Adrenal gland (tissue), 12 donors: ENCODE results near the gene ZFP62. TPM values are rescaled to one million over a fixed set of nuclear protein-coding genes. Genes with fewer than 3 reads are reported as not detected.
"Not testable (repeated sequence)": the region's sequence is repeated elsewhere in the genome, so short reads cannot be mapped to it uniquely, and the experiment has no call there.

ENCODE experiments used
- DNase-seq, 7 donors: peaks; one replicate each; pipeline ENCODE4 v3.0.0-alpha.2; 2019 to 2020
- H3K27ac ChIP-seq, 5 donors: fragments of 200-600 bp; sonication (generic) in 4 of 5; 1 replicate in 3 of 5; 2 replicates in 2 of 5; pipeline versions ENCODE4 v1.5.1 to v1.8.0; 2016 to 2020; ENCODE audit warnings: mild to moderate bottlenecking in 1 of 5
- H3K27me3 ChIP-seq: fragments of 200-600 bp; 2 replicates; pipeline ENCODE4 v1.8.0; 2021
- H3K36me3 ChIP-seq, 2 donors: fragments of 200-600 bp; replicated peaks in 1 of 2; 1 replicate in 1 of 2; 2 replicates in 1 of 2; pipeline versions ENCODE4 v1.5.1 to v1.8.0; 2018 to 2022
- H3K4me1 ChIP-seq, 2 donors: fragments of 200-600 bp; replicated peaks in 1 of 2; 1 replicate in 1 of 2; 2 replicates in 1 of 2; pipeline versions ENCODE4 v1.5.1 to v1.8.0; 2018 to 2021
- H3K4me3 ChIP-seq, 4 donors: fragments of 200-600 bp; sonication (generic) in 3 of 4; one replicate each; pipeline ENCODE4 v1.5.1; 2016 to 2018
- H3K9me3 ChIP-seq, 3 donors: fragments of 200-600 bp; sonication (generic) in 1 of 3; replicated peaks in 1 of 3; 1 replicate in 2 of 3; 2 replicates in 1 of 3; pipeline versions ENCODE4 v1.5.1 to v1.8.0; 2016 to 2021
- POLR2A ChIP-seq, 2 donors: fragments of 450-650 bp; IDR thresholded peaks; one replicate each; pipeline ENCODE4 v1.6.1; 2017; ENCODE audit warnings: antibody characterized with exemption in 2 of 2, mild to moderate bottlenecking in 2 of 2, moderate library complexity in 1 of 2
- WGBS, 4 donors: extraction: QIAGEN DNeasy Blood & Tissue Kit in 2 of 4; methylation state at CpG; one replicate each; pipeline versions ENCODE4 v1.1.5 to v1.1.7; 2013 to 2017; 5-methylcytosine and 5-hydroxymethylcytosine counted together
- intact Hi-C, 2 donors: fragments of 100-400 bp; cut with DNase I; formaldehyde crosslinking; loops; one replicate each; pipeline versions ENCODE4 v1.14.1 to v1.15.0; 2022 to 2023
- polyA plus RNA-seq, 3 donors: library from polyadenylated mRNA; stranded (reverse); fragments of 200-250 nt in 2 of 3; fragments of 350-450 nt in 1 of 3; fragmentation: Illumina TruSeq in 1 of 3; extraction: RNeasy Lipid Tissue Mini Kit (QIAGEN cat#74804) in 1 of 3; gene quantifications; one replicate each; pipeline ENCODE4 v1.2.3, GENCODE V29; 2013 to 2014
- total RNA-seq, 9 donors: library from RNA; depleted of rRNA in 4 of 9; stranded (reverse); fragments of >200 nt in 4 of 9; fragments of 120-200 nt in 1 of 9; fragmentation: NEBNext Ultra II Directional in 1 of 9; extraction: Animal tissue kit (Norgen Biotek cat#: 25700) in 1 of 9; gene quantifications; one replicate each; pipeline versions ENCODE4 v1.1.0 to v1.2.4, GENCODE V29; 2013 to 2023
- TF ChIP-seq, protein P1 (sequence below), 6 experiments: fragments of 450-650 bp in 4 of 6; fragments of 200-600 bp in 2 of 6; sonication (generic) in 1 of 6; IDR thresholded peaks; 1 replicate in 5 of 6; 2 replicates in 1 of 6; pipeline versions ENCODE4 v1.5.1 to v1.8.0; 2016 to 2021; ENCODE audit warnings: antibody characterized with exemption in 6 of 6, mild to moderate bottlenecking in 2 of 6, moderate library complexity in 1 of 6
- donor health status: healthy with polysubstance abuse.
- donor health status: Bipolar disorder and iron deficiency.
- donor health status: DM: yes; HTN: yes; CAD: no.
- donor health status: DM: no; HTN: no; CAD: no.
- donor health status: DM: no; HTN: no; CAD: no.
- donor health status: DM: yes; HTN: yes; CAD: no.

ZFP62 gene
- total and polyA plus RNA-seq, 12 donors, result 8.5 to 39.7 (median 16.5) TPM

DNA sequence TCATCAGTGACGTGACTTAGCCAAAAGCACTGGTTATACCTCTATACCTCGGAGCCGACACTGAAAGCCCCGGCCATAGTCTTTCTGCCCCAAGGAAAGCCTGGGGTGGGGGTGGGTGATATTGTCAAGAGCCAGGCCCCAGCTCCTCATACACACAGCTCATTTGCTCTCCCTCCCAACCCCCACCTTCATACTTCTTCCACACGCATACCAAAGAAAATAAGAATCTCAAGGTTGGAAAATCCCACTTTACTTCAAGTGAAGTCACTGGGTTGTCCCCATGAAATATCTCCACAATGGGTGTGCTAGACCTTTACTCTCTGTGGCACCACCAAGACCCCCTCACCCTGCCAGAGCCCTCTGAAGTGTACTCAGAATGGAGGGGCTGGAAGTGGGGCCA lies 31.4 kb downstream of the ZFP62 start:
- Histone ChIP-seq H3K9me3 (no peaks in the 10 kb centered on the region), H3K27ac (peak overlapping the region; percentile 56 to 98 (median 97)), H3K4me1 (peaks cover 44 to 46% of the 10 kb centered on the region in 2 donors), H3K36me3 (peaks cover 0 to 10% of the 10 kb centered on the region in 2 donors), H3K27me3 (no peaks in the 10 kb centered on the region), H3K4me3 (peak overlapping the region in 2 of 4 donors; percentile 79 to 95)
- TF ChIP-seq, protein P1, sequence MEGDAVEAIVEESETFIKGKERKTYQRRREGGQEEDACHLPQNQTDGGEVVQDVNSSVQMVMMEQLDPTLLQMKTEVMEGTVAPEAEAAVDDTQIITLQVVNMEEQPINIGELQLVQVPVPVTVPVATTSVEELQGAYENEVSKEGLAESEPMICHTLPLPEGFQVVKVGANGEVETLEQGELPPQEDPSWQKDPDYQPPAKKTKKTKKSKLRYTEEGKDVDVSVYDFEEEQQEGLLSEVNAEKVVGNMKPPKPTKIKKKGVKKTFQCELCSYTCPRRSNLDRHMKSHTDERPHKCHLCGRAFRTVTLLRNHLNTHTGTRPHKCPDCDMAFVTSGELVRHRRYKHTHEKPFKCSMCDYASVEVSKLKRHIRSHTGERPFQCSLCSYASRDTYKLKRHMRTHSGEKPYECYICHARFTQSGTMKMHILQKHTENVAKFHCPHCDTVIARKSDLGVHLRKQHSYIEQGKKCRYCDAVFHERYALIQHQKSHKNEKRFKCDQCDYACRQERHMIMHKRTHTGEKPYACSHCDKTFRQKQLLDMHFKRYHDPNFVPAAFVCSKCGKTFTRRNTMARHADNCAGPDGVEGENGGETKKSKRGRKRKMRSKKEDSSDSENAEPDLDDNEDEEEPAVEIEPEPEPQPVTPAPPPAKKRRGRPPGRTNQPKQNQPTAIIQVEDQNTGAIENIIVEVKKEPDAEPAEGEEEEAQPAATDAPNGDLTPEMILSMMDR (IDR thresholded peaks at IDR 0.05), result no peak
- no peak for TF ChIP-seq POLR2A (IDR thresholded peaks at IDR 0.05)
- peak in 1 of 7 donors; percentile 17 for DNase-seq
- 89 to 94% (median 90%) methylated on average over 5 of the region's 5 CpGs for WGBS, 4 donors
- intact Hi-C loops, result no loop called here

DNA sequence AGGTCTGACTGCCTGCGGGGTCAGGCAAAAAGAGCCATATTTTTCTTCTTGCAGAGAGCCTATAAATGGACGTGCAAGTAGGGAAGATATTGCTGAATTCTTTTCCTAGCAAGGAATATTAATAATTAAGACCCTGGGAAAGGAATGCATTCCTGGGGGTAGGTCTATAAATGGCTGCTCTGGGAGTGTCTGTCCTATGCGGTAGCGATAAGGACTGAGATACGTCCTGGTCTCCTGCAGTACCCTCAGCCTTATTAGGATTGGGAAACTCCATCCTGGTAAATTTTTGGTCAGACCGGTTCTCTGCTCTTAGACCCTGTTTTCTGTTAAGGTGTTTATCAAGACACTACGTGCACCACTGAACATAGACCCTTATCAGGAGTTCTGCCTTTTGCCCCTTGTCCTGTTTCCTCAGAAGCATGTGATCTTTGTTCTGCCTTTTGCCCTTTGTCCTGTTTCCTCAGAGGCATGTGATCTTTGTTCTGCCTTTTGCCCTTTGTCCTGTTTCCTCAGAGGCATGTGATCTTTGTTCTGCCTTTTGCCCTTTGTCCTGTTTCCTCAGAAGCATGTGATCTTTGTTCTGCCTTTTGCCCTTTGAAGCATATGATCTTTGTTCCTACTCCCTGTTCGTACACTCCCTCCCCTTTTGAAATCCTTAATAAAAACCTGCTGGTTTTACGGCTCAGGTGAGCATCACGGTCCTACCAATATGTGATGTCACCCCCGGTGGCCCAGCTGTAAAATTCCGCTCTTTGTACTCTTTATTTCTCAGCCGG lies 32.1 kb downstream of the ZFP62 start:
- H3K27ac ChIP-seq, result peak overlapping the region; percentile 31 to 98 (median 93)
- DNase-seq, result peak in 1 of 7 donors; percentile 18

DNA sequence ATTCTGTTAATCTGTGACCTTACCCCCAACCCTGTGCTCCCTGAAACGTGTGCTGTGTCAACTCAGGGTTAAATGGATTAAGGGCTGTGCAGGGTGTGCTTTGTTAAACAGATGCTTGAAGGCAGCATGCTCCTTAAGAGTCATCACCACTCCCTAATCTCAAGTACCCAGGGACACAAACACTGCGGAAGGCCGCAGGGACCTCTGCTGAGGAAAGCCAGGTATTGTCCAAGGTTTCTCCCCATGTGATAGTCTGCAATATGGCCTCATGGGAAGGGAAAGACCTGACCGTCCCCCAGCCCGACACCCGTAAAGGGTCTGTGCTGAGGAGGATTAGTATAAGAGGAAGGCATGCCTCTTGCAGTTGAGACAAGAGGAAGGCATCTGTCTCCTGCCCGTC lies 33.7 kb downstream of the ZFP62 start:
- 79 to 89% (median 85%) methylated on average over 2 to 7 of the region's 7 CpGs for WGBS, 4 donors
- H3K27ac ChIP-seq, H3K36me3 ChIP-seq, intact Hi-C loops, H3K4me3 ChIP-seq, H3K9me3 ChIP-seq, H3K27me3 ChIP-seq: not testable (repeated sequence)
- H3K4me1 ChIP-seq, result peaks cover 46 to 48% of the 10 kb centered on the region in 2 donors
- DNase-seq, result peak in 1 of 7 donors; percentile 12

More for the DNA sequence above, 32.1 kb downstream of the ZFP62 start:
- peaks cover 52 to 54% of the 10 kb centered on the region in 2 donors for H3K4me1 ChIP-seq
- H3K27me3 ChIP-seq, H3K9me3 ChIP-seq, intact Hi-C loops, H3K4me3 ChIP-seq, H3K36me3 ChIP-seq: not testable (repeated sequence)
- WGBS, 4 donors, result 80 to 91% (median 86%) methylated on average over 12 to 13 of the region's 13 CpGs

DNA sequence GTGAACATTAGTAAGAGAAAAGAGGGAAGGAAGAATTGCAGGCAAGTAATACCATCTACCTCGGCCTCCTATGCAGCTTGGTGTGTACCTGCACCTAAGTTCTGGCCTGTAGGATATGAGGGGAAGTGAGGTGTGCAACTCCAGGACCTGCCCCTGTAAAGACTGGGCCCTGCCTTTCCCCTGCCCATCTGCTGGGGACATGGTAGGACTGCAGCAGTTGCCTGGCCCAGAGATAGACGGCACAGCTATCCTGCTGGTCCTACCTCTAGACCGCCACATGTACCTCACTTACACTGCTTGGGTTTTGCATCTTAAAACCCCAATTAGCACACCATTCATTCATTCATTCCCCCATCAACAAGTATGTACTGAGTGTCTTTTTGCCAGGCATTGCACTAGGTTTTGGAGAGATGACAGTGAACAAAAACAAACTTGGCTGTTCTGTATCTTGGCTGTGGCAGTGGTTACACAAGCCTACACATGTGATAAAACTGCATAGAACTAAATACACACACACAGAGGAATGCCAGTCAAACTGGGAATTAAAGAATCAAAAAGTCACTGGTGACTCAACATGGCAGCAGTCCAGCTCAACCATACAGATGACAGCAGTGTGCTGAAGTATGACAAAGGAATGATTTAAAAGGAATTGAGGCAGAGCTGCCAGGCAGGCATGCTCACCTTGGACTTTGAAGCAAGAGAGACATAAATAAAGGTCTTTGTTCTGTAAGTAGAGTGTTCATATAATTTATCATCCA lies 35.1 kb downstream of the ZFP62 start:
- peak; percentile 73 to 92 (median 76) for DNase-seq
- Histone ChIP-seq H3K9me3 (no peaks in the 10 kb centered on the region), H3K27ac (peak overlapping the region in 3 of 5 donors; percentile 38 to 70 (median 65)), H3K4me1 (peaks cover 39 to 48% of the 10 kb centered on the region in 2 donors), H3K4me3 (no peak overlapping the region), H3K36me3 (no peaks in the 10 kb centered on the region), H3K27me3 (no peaks in the 10 kb centered on the region)
- TF ChIP-seq, protein P1 (IDR thresholded peaks at IDR 0.05), result no peak
- TF ChIP-seq POLR2A (IDR thresholded peaks at IDR 0.05), result no peak
- intact Hi-C loops, result no loop called here
- WGBS, 4 donors, result 82 to 93% (median 87%) methylated on average over 3 of the region's 3 CpGs
